ENCODE results near the gene CEP72. TPM values are rescaled to one million over a fixed set of nuclear protein-coding genes. Genes with fewer than 3 reads are reported as not detected.

The CEP72 gene
- total RNA-seq, 2 experiments from 2014 or later, result 33.8 to 35.7 TPM

- peak; percentile 32 for DNase-seq
- Mint-ChIP-seq H3K4me3 (no peak overlapping the region), H3K27ac (no peak overlapping the region), H3K4me1 (peaks cover 3% of the 10 kb centered on the region), H3K9me3 (no peaks in the 10 kb centered on the region), H3K36me3 (peaks cover 2% of the 10 kb centered on the region), H3K27me3 (peaks cover 5% of the 10 kb centered on the region)
- POLR2A ChIA-PET, result no interaction called here
- ATAC-seq (ENCODE audit: low read depth), result no peak
These were observed 58.5 kb downstream of the CEP72 start for GRCh38 chr5:670396-671270.

GRCh38 chr5:671459-672328 is 59.6 kb downstream of the CEP72 start:
- peaks cover 5% of the 10 kb centered on the region for H3K27me3 Mint-ChIP-seq
- H3K36me3 Mint-ChIP-seq, result peaks cover 2% of the 10 kb centered on the region
- peak; percentile 75 for DNase-seq
- no peaks in the 10 kb centered on the region for H3K9me3 Mint-ChIP-seq
- H3K27ac Mint-ChIP-seq, result no peak overlapping the region
- peak; percentile 76 for ATAC-seq (ENCODE audit: low read depth)
- no peak overlapping the region for H3K4me3 Mint-ChIP-seq
- peaks cover 3% of the 10 kb centered on the region for H3K4me1 Mint-ChIP-seq
- POLR2A ChIA-PET, result no interaction called here

GRCh38 chr5:672329-673160 is 60.4 kb downstream of the CEP72 start:
- peaks cover 5% of the 10 kb centered on the region for H3K27me3 Mint-ChIP-seq
- DNase-seq (peak; percentile 33), ATAC-seq (ENCODE audit: low read depth) (peak; percentile 16)
- H3K4me3 Mint-ChIP-seq, result no peak overlapping the region
- no peaks in the 10 kb centered on the region for H3K9me3 Mint-ChIP-seq
- POLR2A ChIA-PET, result no interaction called here
- H3K27ac Mint-ChIP-seq, result peak overlapping the region; percentile 54
- peaks cover 3% of the 10 kb centered on the region for H3K4me1 Mint-ChIP-seq
- peaks cover under 1% of the 10 kb centered on the region for H3K36me3 Mint-ChIP-seq

- Mint-ChIP-seq H3K36me3 (no peaks in the 10 kb centered on the region), H3K9me3 (no peaks in the 10 kb centered on the region), H3K4me3 (no peak overlapping the region), H3K27me3 (peaks cover 5% of the 10 kb centered on the region), H3K27ac (peak overlapping the region; percentile 54), H3K4me1 (peaks cover 3% of the 10 kb centered on the region)
- DNase-seq (peak; percentile 30), ATAC-seq (ENCODE audit: low read depth) (no peak)
- POLR2A ChIA-PET, result no interaction called here
These were observed 61.2 kb downstream of the CEP72 start for GRCh38 chr5:673161-673830.

- no peak for ATAC-seq (ENCODE audit: low read depth)
These were observed 61.9 kb downstream of the CEP72 start for GRCh38 chr5:673831-674629.

GRCh38 chr5:674630-675011 is 62.5 kb downstream of the CEP72 start:
- Mint-ChIP-seq H3K27me3 (peaks cover 5% of the 10 kb centered on the region), H3K4me3 (no peak overlapping the region), H3K36me3 (no peaks in the 10 kb centered on the region), H3K4me1 (peaks cover 3% of the 10 kb centered on the region), H3K27ac (no peak overlapping the region), H3K9me3 (no peaks in the 10 kb centered on the region)
- POLR2A ChIA-PET, result no interaction called here
- DNase-seq, result peak; percentile 28
- ATAC-seq (ENCODE audit: low read depth), result no peak

More at GRCh38 chr5:673831-674629, 61.9 kb downstream of the CEP72 start:
- Mint-ChIP-seq H3K4me3 (no peak overlapping the region), H3K27ac (no peak overlapping the region), H3K27me3 (peaks cover 5% of the 10 kb centered on the region), H3K4me1 (peaks cover 3% of the 10 kb centered on the region), H3K9me3 (no peaks in the 10 kb centered on the region), H3K36me3 (no peaks in the 10 kb centered on the region)
- POLR2A ChIA-PET, result no interaction called here
- peak; percentile 28 for DNase-seq

GRCh38 chr5:675111-675870 is 63.2 kb downstream of the CEP72 start:
- H3K4me3 Mint-ChIP-seq, result no peak overlapping the region
- no peaks in the 10 kb centered on the region for H3K9me3 Mint-ChIP-seq
- POLR2A ChIA-PET, result no interaction called here
- DNase-seq (peak; percentile 22), ATAC-seq (ENCODE audit: low read depth) (no peak)
- peaks cover 5% of the 10 kb centered on the region for H3K27me3 Mint-ChIP-seq
- H3K36me3 Mint-ChIP-seq, result no peaks in the 10 kb centered on the region
- no peak overlapping the region for H3K27ac Mint-ChIP-seq
- H3K4me1 Mint-ChIP-seq, result peaks cover 3% of the 10 kb centered on the region

- no peaks in the 10 kb centered on the region for H3K9me3 Mint-ChIP-seq
- no peak overlapping the region for H3K27ac Mint-ChIP-seq
- H3K4me3 Mint-ChIP-seq, result no peak overlapping the region
These were observed 63.9 kb downstream of the CEP72 start for GRCh38 chr5:675871-676698.

GRCh38 chr5:676699-677076 is 64.5 kb downstream of the CEP72 start:
- H3K4me1 Mint-ChIP-seq, result peaks cover 3% of the 10 kb centered on the region
- H3K27ac Mint-ChIP-seq, result no peak overlapping the region
- no peaks in the 10 kb centered on the region for H3K9me3 Mint-ChIP-seq
- peaks cover 5% of the 10 kb centered on the region for H3K27me3 Mint-ChIP-seq
- ATAC-seq (ENCODE audit: low read depth), result no peak
- POLR2A ChIA-PET, result no interaction called here
- H3K36me3 Mint-ChIP-seq, result no peaks in the 10 kb centered on the region
- no peak for DNase-seq
- H3K4me3 Mint-ChIP-seq, result no peak overlapping the region

More at GRCh38 chr5:675871-676698, 63.9 kb downstream of the CEP72 start:
- no peak for ATAC-seq (ENCODE audit: low read depth)
- POLR2A ChIA-PET, result no interaction called here
- H3K36me3 Mint-ChIP-seq, result no peaks in the 10 kb centered on the region
- H3K27me3 Mint-ChIP-seq, result peaks cover 5% of the 10 kb centered on the region
- DNase-seq, result no peak
- peaks cover 3% of the 10 kb centered on the region for H3K4me1 Mint-ChIP-seq

- H3K36me3 Mint-ChIP-seq, result no peaks in the 10 kb centered on the region
- no peaks in the 10 kb centered on the region for H3K9me3 Mint-ChIP-seq
These were observed 65.3 kb downstream of the CEP72 start for GRCh38 chr5:677131-678101.

More at GRCh38 chr5:677131-678101, 65.3 kb downstream of the CEP72 start:
- Mint-ChIP-seq H3K27me3 (peaks cover 5% of the 10 kb centered on the region), H3K27ac (no peak overlapping the region), H3K4me3 (no peak overlapping the region), H3K4me1 (peaks cover 3% of the 10 kb centered on the region)
- ATAC-seq (ENCODE audit: low read depth), result no peak
- DNase-seq, result peak; percentile 30
- POLR2A ChIA-PET, result no interaction called here
